ENCODE measurements around the gene SASS6. TPM values are rescaled to one million over a fixed set of nuclear protein-coding genes. Genes with fewer than 3 reads are reported as not detected.

SASS6 gene
- total RNA-seq, 6 experiments from 2014 or later = 0.84 to 2.4 (median 1.2) TPM

GRCh38 chr1:100101564-100101963, 31.2 kb downstream of the SASS6 start:
- ATAC-seq (no peak), DNase-seq (no peak)
- intact Hi-C loops (cut with DNase I) = no loop called here
- Histone ChIP-seq H3K27me3 (no peaks in the 10 kb centered on the region), H3K4me3 (no peak overlapping the region), H3K27ac (no peak overlapping the region), H3K36me3 (peaks cover 0 to 5% (median 0%) of the 10 kb centered on the region in 4 donors), H3K4me1 (no peaks in the 10 kb centered on the region), H3K9me3 (no peaks in the 10 kb centered on the region)
- 90% methylated on average over 2 of the region's 2 CpGs for WGBS (ENCODE audit: insufficient coverage, low coverage, low lambda C conversion rate, missing lambda C conversion rate)
- TF ChIP-seq POLR2A (IDR thresholded peaks at IDR 0.05) (no peak), CTCF (IDR thresholded peaks at IDR 0.05) (no peak)

GRCh38 chr1:100100202-100100601, 32.5 kb downstream of the SASS6 start:
- no peak for ATAC-seq
- H3K27me3 ChIP-seq = no peaks in the 10 kb centered on the region
- no peak for DNase-seq
- 79% methylated on average over 1 of the region's 1 CpG for WGBS (ENCODE audit: insufficient coverage, low coverage, low lambda C conversion rate, missing lambda C conversion rate)
- no peak overlapping the region for H3K4me3 ChIP-seq
- H3K9me3 ChIP-seq = no peaks in the 10 kb centered on the region
- intact Hi-C loops (cut with DNase I) = no loop called here
- peaks cover 0 to 5% (median 0%) of the 10 kb centered on the region in 4 donors for H3K36me3 ChIP-seq
- no peak overlapping the region for H3K27ac ChIP-seq
- TF ChIP-seq CTCF (IDR thresholded peaks at IDR 0.05) (no peak), POLR2A (IDR thresholded peaks at IDR 0.05) (no peak)
- H3K4me1 ChIP-seq = no peaks in the 10 kb centered on the region

GRCh38 chr1:100090471-100090870, 42.3 kb downstream of the SASS6 start:
- no peak for ATAC-seq
- DNase-seq = no peak
- Histone ChIP-seq H3K4me1 (peaks cover 0 to 7% (median 0%) of the 10 kb centered on the region in 4 donors), H3K36me3 (no peaks in the 10 kb centered on the region), H3K4me3 (no peak overlapping the region), H3K27ac (no peak overlapping the region), H3K27me3 (no peaks in the 10 kb centered on the region), H3K9me3 (no peaks in the 10 kb centered on the region)
- WGBS (ENCODE audit: insufficient coverage, low coverage, low lambda C conversion rate, missing lambda C conversion rate) = 90% methylated on average over 3 of the region's 3 CpGs
- intact Hi-C loops (cut with DNase I) = no loop called here
- TF ChIP-seq CTCF (IDR thresholded peaks at IDR 0.05) (no peak), POLR2A (IDR thresholded peaks at IDR 0.05) (no peak)

- H3K27me3 ChIP-seq = no peaks in the 10 kb centered on the region
- WGBS (ENCODE audit: insufficient coverage, low coverage, low lambda C conversion rate, missing lambda C conversion rate) = no CpG with 5 or more reads among the region's 1 CpG
- no peak for TF ChIP-seq CTCF (IDR thresholded peaks at IDR 0.05)
- no peak for TF ChIP-seq POLR2A (IDR thresholded peaks at IDR 0.05)
- peaks cover 0 to 7% (median 0%) of the 10 kb centered on the region in 4 donors for H3K4me1 ChIP-seq
- no peaks in the 10 kb centered on the region for H3K9me3 ChIP-seq
- no peak overlapping the region for H3K4me3 ChIP-seq
- no peak overlapping the region for H3K27ac ChIP-seq
- intact Hi-C loops (cut with DNase I) = no loop called here
- DNase-seq (no peak), ATAC-seq (no peak)
- no peaks in the 10 kb centered on the region for H3K36me3 ChIP-seq
Measured at GRCh38 chr1:100089082-100089481, 43.6 kb downstream of the SASS6 start.

GRCh38 chr1:100087396-100087795, 45.3 kb downstream of the SASS6 start:
- Histone ChIP-seq H3K4me3 (no peak overlapping the region), H3K27ac (no peak overlapping the region), H3K4me1 (peaks cover 0 to 7% (median 0%) of the 10 kb centered on the region in 4 donors), H3K36me3 (no peaks in the 10 kb centered on the region), H3K9me3 (no peaks in the 10 kb centered on the region), H3K27me3 (no peaks in the 10 kb centered on the region)
- DNase-seq (no peak), ATAC-seq (no peak)
- intact Hi-C loops (cut with DNase I) = no loop called here
- WGBS (ENCODE audit: insufficient coverage, low coverage, low lambda C conversion rate, missing lambda C conversion rate) = 100% methylated on average over 1 of the region's 1 CpG
- TF ChIP-seq CTCF (IDR thresholded peaks at IDR 0.05) (no peak), POLR2A (IDR thresholded peaks at IDR 0.05) (no peak)

All from right lobe of liver (tissue), 6 donors.